RPMI7951 (cell line): ENCODE measurements around the gene TMEM59. TPM values are rescaled to one million over a fixed set of nuclear protein-coding genes. Genes with fewer than 3 reads are reported as not detected.

Experiments
- DNase-seq: peaks from one replicate; pipeline ENCODE4 v3.0.0-alpha.2; 2012; ENCODE audit warnings: low read depth
- total RNA-seq: library from RNA; depleted of rRNA; stranded (reverse); fragments of >200 nt; shearing (Covaris generic); gene quantifications from 2 replicates; pipeline ENCODE4 v1.2.3, GENCODE V29; 2014; rRNA removed

Gene TMEM59
- total RNA-seq, 1 experiment from 2014 or later, result 422 TPM

GRCh38 chr1:53984726-53985125, 68.3 kb downstream of the TMEM59 start:
- DNase-seq, result no peak

GRCh38 chr1:53982763-53983104, 70.3 kb downstream of the TMEM59 start:
- no peak for DNase-seq

- DNase-seq, result peak; percentile 70
Measured at GRCh38 chr1:53982034-53982762, 70.8 kb downstream of the TMEM59 start.

GRCh38 chr1:53981220-53981619, 71.8 kb downstream of the TMEM59 start:
- peak; percentile 35 for DNase-seq

- DNase-seq, result no peak
Measured at GRCh38 chr1:53979712-53980450, 73.1 kb downstream of the TMEM59 start.

Other genes with a start within 250 kb of the TMEM59 start
- gene NDC1, start 214.9 kb downstream of the TMEM59 start, total RNA-seq, result 67.2 and 83.9 TPM in 2 replicates
- 29.0 and 32.3 TPM in 2 replicates for gene YIPF1, start 163.4 kb downstream of the TMEM59 start, total RNA-seq
- 0.39 TPM in 1 of 2 replicates, not detected in the other for gene DIO1, start 159.0 kb downstream of the TMEM59 start, total RNA-seq
- gene IFT25, start 107.5 kb downstream of the TMEM59 start, total RNA-seq, result 100 and 107 TPM in 2 replicates
- 51.3 and 57.8 TPM in 2 replicates for gene LRRC42, start 106.9 kb downstream of the TMEM59 start, total RNA-seq
- not detected in 2 replicates for gene LDLRAD1, start 35.0 kb downstream of the TMEM59 start, total RNA-seq
- 3.1 and 4.2 TPM in 2 replicates for gene TCEANC2, start 404 bp upstream of the TMEM59 start, total RNA-seq
- not detected in 2 replicates for gene CDCP2, start 99.8 kb upstream of the TMEM59 start, total RNA-seq
- gene CYB5RL, start 146.8 kb upstream of the TMEM59 start, total RNA-seq, result 5.4 and 5.8 TPM in 2 replicates
- gene MRPL37, start 147.0 kb upstream of the TMEM59 start, total RNA-seq, result 144 TPM in 2 replicates